GM12878 (cell line): ENCODE data around the gene RTF2. TPM values are rescaled to one million over a fixed set of nuclear protein-coding genes. Genes with fewer than 3 reads are reported as not detected.

Experiments used
- BACH1 ChIP-seq: fragments of 450-650 bp; IDR thresholded peaks from 2 replicates; pipeline ENCODE4 v1.6.1; 2017; ENCODE audit warnings: mild to moderate bottlenecking, borderline replicate concordance
- GABPA ChIP-seq: IDR thresholded peaks from 2 replicates; pipeline ENCODE4 v1.6.1; 2014; ENCODE audit warnings: antibody characterized with exemption, low read depth, mild to moderate bottlenecking, inconsistent platforms
- JUND ChIP-seq: IDR thresholded peaks from 2 replicates; pipeline ENCODE4 v1.6.1; 2012; ENCODE audit warnings: low read depth, mild to moderate bottlenecking, low read length, improper control_type of control experiment, moderate library complexity
- MEF2A ChIP-seq: IDR thresholded peaks from 2 replicates; pipeline ENCODE4 v1.6.1; 2011; ENCODE audit warnings: low read depth, mild to moderate bottlenecking, low read length, moderate library complexity; ENCODE audit not compliant: insufficient read depth
- NFXL1 ChIP-seq: fragments of 450-650 bp; IDR thresholded peaks from 2 replicates; pipeline ENCODE4 v1.6.1; 2017; ENCODE audit warnings: antibody characterized with exemption, mild to moderate bottlenecking, borderline replicate concordance
- RAD21 ChIP-seq: IDR thresholded peaks from 2 replicates; pipeline ENCODE4 v1.6.1; 2011; ENCODE audit warnings: mild to moderate bottlenecking, low read depth, low read length, moderate library complexity; ENCODE audit not compliant: insufficient read depth
- SIN3A ChIP-seq: IDR thresholded peaks from 2 replicates; pipeline ENCODE4 v1.6.1; 2012; ENCODE audit warnings: low read depth, low read length, improper control_type of control experiment
- ZNF217 ChIP-seq: fragments of 450-650 bp; IDR thresholded peaks from 2 replicates; pipeline ENCODE4 v1.6.1; 2017; ENCODE audit warnings: antibody characterized with exemption, mild to moderate bottlenecking
- polyA plus RNA-seq, 11 experiments: library from polyadenylated mRNA; depleted of rRNA in 4 of 11; unstranded in 6 of 11; stranded (reverse) in 5 of 11; fragments of >200 nt; fragmentation: Nextera tagmentation in 4 of 11; fragmentation: Illumina TruSeq in 1 of 11; extraction: Ambion mirVana in 4 of 11; extraction: Trizol in 1 of 11; gene quantifications; 1 replicate in 1 of 11; 2 replicates in 10 of 11; pipeline versions ENCODE4 v1.2.1 to v1.2.3, GENCODE V29; 2011 to 2016; ENCODE audit warnings: inconsistent platforms in 2 of 11, missing spikeins in 2 of 11, low read depth in 1 of 11
- total RNA-seq, 4 experiments: library from RNA; depleted of rRNA in 3 of 4; stranded (reverse); fragments of >200 nt in 3 of 4; fragmentation: Illumina TruSeq in 1 of 4; extraction: Trizol in 1 of 4; gene quantifications; 2 replicates each; pipeline versions ENCODE4 v1.2.1 to v1.2.3, GENCODE V29; 2013 to 2021
- TF ChIP-seq, protein P1 (sequence below): IDR thresholded peaks from 2 replicates; pipeline ENCODE4 v1.6.1; 2011; ENCODE audit warnings: mild to moderate bottlenecking, low read depth, low read length, moderate library complexity; ENCODE audit not compliant: insufficient replicate concordance
- TF ChIP-seq, protein P2 (sequence below): IDR thresholded peaks from 2 replicates; pipeline ENCODE4 v1.6.1; 2011; ENCODE audit warnings: low read depth, low read length, improper control_type of control experiment, borderline replicate concordance
- TF ChIP-seq, protein P3 (sequence below): fragments of 150-350 bp; IDR thresholded peaks from 2 replicates; pipeline ENCODE4 v1.6.1; 2016; ENCODE audit warnings: low read depth, low read length
- TF ChIP-seq, protein P4 (sequence below): fragments of 450-650 bp; IDR thresholded peaks from 2 replicates; pipeline ENCODE4 v1.6.1; 2017; ENCODE audit warnings: mild to moderate bottlenecking, moderate library complexity
- TF ChIP-seq, protein P5 (sequence below): fragments of 150-350 bp; IDR thresholded peaks from 2 replicates; pipeline ENCODE4 v1.6.1; 2014; ENCODE audit warnings: mild to moderate bottlenecking, low read depth, low read length
- TF ChIP-seq, protein P6 (sequence below): IDR thresholded peaks from 2 replicates; pipeline ENCODE4 v1.6.1; 2012; ENCODE audit warnings: mild to moderate bottlenecking, low read depth, low read length

The RTF2 gene
- total and polyA plus RNA-seq, 10 of the 15 experiments (the other 5 are each of a cell fraction or from before 2014, with no cell fraction given): 66.2 to 133 (median 82.9) TPM

DNA sequence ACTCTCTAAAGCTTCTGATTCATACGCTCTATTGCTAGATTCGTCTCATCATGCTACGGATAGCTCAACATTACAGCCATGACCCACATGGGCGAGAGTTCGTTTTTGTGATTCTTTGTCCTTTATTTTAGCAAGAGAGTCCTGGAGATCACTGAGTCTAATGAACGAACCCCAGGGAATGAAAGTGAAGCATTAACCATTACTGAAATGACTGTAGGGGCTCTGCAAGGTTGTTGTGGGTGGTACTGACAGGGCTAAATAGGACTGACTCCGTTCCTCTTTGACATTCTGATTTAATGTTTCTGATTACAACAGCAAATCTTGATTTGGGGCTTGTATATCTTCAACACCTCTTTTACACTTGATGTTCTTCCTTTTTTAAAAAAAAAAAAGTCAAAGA is 13.7 kb upstream of the RTF2 start (continued):
- TF ChIP-seq, protein P1, sequence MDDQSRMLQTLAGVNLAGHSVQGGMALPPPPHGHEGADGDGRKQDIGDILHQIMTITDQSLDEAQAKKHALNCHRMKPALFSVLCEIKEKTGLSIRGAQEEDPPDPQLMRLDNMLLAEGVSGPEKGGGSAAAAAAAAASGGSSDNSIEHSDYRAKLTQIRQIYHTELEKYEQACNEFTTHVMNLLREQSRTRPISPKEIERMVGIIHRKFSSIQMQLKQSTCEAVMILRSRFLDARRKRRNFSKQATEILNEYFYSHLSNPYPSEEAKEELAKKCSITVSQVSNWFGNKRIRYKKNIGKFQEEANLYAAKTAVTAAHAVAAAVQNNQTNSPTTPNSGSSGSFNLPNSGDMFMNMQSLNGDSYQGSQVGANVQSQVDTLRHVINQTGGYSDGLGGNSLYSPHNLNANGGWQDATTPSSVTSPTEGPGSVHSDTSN: no peak
- TF ChIP-seq MEF2A (no peak), JUND (no peak), SIN3A (no peak), BACH1 (peak; percentile 43; the same call in 1 of the 2 replicates), ZNF217 (no peak), GABPA (no peak), NFXL1 (no peak), RAD21 (no peak)
- TF ChIP-seq, protein P2, sequence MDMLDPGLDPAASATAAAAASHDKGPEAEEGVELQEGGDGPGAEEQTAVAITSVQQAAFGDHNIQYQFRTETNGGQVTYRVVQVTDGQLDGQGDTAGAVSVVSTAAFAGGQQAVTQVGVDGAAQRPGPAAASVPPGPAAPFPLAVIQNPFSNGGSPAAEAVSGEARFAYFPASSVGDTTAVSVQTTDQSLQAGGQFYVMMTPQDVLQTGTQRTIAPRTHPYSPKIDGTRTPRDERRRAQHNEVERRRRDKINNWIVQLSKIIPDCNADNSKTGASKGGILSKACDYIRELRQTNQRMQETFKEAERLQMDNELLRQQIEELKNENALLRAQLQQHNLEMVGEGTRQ: no peak
- TF ChIP-seq, protein P3, sequence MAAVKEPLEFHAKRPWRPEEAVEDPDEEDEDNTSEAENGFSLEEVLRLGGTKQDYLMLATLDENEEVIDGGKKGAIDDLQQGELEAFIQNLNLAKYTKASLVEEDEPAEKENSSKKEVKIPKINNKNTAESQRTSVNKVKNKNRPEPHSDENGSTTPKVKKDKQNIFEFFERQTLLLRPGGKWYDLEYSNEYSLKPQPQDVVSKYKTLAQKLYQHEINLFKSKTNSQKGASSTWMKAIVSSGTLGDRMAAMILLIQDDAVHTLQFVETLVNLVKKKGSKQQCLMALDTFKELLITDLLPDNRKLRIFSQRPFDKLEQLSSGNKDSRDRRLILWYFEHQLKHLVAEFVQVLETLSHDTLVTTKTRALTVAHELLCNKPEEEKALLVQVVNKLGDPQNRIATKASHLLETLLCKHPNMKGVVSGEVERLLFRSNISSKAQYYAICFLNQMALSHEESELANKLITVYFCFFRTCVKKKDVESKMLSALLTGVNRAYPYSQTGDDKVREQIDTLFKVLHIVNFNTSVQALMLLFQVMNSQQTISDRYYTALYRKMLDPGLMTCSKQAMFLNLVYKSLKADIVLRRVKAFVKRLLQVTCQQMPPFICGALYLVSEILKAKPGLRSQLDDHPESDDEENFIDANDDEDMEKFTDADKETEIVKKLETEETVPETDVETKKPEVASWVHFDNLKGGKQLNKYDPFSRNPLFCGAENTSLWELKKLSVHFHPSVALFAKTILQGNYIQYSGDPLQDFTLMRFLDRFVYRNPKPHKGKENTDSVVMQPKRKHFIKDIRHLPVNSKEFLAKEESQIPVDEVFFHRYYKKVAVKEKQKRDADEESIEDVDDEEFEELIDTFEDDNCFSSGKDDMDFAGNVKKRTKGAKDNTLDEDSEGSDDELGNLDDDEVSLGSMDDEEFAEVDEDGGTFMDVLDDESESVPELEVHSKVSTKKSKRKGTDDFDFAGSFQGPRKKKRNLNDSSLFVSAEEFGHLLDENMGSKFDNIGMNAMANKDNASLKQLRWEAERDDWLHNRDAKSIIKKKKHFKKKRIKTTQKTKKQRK: no peak
- TF ChIP-seq, protein P4, sequence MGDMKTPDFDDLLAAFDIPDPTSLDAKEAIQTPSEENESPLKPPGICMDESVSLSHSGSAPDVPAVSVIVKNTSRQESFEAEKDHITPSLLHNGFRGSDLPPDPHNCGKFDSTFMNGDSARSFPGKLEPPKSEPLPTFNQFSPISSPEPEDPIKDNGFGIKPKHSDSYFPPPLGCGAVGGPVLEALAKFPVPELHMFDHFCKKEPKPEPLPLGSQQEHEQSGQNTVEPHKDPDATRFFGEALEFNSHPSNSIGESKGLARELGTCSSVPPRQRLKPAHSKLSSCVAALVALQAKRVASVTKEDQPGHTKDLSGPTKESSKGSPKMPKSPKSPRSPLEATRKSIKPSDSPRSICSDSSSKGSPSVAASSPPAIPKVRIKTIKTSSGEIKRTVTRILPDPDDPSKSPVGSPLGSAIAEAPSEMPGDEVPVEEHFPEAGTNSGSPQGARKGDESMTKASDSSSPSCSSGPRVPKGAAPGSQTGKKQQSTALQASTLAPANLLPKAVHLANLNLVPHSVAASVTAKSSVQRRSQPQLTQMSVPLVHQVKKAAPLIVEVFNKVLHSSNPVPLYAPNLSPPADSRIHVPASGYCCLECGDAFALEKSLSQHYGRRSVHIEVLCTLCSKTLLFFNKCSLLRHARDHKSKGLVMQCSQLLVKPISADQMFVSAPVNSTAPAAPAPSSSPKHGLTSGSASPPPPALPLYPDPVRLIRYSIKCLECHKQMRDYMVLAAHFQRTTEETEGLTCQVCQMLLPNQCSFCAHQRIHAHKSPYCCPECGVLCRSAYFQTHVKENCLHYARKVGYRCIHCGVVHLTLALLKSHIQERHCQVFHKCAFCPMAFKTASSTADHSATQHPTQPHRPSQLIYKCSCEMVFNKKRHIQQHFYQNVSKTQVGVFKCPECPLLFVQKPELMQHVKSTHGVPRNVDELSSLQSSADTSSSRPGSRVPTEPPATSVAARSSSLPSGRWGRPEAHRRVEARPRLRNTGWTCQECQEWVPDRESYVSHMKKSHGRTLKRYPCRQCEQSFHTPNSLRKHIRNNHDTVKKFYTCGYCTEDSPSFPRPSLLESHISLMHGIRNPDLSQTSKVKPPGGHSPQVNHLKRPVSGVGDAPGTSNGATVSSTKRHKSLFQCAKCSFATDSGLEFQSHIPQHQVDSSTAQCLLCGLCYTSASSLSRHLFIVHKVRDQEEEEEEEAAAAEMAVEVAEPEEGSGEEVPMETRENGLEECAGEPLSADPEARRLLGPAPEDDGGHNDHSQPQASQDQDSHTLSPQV: no peak
- TF ChIP-seq, protein P5, sequence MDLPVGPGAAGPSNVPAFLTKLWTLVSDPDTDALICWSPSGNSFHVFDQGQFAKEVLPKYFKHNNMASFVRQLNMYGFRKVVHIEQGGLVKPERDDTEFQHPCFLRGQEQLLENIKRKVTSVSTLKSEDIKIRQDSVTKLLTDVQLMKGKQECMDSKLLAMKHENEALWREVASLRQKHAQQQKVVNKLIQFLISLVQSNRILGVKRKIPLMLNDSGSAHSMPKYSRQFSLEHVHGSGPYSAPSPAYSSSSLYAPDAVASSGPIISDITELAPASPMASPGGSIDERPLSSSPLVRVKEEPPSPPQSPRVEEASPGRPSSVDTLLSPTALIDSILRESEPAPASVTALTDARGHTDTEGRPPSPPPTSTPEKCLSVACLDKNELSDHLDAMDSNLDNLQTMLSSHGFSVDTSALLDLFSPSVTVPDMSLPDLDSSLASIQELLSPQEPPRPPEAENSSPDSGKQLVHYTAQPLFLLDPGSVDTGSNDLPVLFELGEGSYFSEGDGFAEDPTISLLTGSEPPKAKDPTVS: no peak
- TF ChIP-seq, protein P6, sequence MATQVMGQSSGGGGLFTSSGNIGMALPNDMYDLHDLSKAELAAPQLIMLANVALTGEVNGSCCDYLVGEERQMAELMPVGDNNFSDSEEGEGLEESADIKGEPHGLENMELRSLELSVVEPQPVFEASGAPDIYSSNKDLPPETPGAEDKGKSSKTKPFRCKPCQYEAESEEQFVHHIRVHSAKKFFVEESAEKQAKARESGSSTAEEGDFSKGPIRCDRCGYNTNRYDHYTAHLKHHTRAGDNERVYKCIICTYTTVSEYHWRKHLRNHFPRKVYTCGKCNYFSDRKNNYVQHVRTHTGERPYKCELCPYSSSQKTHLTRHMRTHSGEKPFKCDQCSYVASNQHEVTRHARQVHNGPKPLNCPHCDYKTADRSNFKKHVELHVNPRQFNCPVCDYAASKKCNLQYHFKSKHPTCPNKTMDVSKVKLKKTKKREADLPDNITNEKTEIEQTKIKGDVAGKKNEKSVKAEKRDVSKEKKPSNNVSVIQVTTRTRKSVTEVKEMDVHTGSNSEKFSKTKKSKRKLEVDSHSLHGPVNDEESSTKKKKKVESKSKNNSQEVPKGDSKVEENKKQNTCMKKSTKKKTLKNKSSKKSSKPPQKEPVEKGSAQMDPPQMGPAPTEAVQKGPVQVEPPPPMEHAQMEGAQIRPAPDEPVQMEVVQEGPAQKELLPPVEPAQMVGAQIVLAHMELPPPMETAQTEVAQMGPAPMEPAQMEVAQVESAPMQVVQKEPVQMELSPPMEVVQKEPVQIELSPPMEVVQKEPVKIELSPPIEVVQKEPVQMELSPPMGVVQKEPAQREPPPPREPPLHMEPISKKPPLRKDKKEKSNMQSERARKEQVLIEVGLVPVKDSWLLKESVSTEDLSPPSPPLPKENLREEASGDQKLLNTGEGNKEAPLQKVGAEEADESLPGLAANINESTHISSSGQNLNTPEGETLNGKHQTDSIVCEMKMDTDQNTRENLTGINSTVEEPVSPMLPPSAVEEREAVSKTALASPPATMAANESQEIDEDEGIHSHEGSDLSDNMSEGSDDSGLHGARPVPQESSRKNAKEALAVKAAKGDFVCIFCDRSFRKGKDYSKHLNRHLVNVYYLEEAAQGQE: no peak
